HG03175 (cell line): ENCODE data around the gene SAMD4A.

Source experiments
- ATAC-seq: cut with Tn5 transposase; IDR thresholded peaks from one replicate; pipeline ENCODE4 v1.9.1; 2021; ENCODE audit warnings: mild to moderate bottlenecking, moderate library complexity; ENCODE audit not compliant: unreplicated experiment

The SAMD4A gene

DNA sequence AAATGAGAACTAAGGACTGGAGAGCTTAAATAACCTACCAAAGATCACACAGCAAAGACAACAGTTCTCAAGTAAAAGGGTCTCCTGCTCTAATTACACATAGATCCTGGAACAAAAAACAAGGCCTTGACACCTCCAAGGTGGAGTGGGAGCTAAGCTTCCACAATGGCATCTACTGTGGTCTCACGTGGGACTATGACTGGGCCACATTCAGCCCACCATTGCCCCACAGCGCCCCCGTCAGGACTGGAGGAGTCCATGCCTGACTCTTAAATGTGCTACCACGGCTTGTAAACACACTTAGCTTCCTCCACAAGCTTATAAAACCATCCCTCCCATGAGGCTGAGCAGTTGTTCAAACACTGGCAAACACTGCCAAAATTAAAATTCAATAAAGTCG lies 247.1 kb downstream of the SAMD4A start:
- no peak for ATAC-seq

DNA sequence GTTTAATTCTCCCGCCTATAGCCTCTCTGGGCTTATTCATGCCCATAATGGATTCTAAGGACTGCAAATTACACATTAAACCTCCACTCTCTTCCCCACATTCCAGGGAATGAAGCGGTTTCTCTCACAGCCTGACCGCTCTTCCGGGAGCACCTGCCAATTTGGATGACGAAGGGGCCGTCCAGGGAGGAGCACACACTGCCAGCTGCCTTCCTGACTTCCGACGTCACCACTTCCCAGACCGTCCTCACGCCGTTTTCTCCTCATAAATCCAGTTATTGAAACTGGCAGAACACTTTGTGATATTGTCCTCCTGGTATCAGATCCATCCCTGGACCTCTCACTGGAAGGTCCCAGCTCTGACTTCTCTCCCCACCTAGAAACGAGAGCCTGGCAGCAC lies 248.1 kb downstream of the SAMD4A start:
- no peak for ATAC-seq

DNA sequence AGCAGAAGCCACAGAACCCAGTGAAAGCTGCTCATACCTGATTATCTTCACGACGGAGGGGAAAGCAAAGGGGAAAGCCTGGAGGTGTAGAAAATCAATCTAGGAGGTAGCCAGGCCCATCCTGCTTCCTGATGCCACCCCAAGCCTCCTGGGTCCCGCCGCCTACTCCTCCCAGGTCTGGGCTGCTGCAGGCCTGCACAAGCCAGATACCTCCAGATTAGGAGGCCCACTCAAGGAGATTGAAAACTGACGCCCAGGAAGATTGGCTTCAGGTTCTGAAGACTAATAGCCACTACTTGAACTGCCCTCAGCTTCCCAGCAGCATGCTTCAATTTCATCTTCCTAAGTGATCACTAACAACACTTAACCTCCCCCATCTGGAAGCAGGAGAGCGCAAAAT lies 248.6 kb downstream of the SAMD4A start:
- no peak for ATAC-seq

DNA sequence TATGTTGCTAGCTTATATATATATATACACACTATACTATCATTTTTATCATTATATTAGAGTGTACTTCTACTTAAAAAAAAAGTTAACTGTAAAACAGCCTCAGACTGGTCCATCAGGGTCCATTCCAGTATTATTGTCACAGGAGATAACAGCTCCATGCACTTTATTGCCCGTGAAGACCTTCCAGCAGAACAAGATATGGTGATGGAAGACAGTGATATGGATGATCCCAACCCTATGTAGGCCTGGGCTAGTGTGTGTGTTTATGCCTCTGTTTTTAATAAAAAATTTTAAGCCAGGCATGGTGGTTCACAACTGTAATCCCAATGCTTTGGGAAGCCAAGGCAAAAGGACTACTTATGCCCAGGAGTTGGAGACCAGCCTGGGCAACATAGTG lies 249.5 kb downstream of the SAMD4A start:
- ATAC-seq = no peak

DNA sequence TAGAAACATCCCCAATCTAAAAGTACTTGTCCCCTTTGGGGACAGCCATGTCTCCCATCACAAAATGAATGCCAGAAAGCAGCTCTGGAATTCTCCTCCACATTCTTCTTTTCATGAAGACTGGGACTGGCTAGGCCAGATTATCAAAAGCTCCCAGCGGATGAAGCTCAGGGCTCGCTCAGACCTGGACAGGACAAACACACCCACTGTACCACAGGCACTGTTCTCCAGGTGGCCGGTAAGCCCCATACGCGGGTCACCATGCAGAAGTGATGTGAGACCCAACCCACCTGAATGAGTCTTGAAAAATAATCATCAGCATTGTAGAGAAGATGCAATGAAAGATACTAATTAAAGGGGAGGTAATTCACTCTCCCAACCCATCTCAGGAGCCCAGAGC lies 250.6 kb downstream of the SAMD4A start:
- no peak for ATAC-seq

DNA sequence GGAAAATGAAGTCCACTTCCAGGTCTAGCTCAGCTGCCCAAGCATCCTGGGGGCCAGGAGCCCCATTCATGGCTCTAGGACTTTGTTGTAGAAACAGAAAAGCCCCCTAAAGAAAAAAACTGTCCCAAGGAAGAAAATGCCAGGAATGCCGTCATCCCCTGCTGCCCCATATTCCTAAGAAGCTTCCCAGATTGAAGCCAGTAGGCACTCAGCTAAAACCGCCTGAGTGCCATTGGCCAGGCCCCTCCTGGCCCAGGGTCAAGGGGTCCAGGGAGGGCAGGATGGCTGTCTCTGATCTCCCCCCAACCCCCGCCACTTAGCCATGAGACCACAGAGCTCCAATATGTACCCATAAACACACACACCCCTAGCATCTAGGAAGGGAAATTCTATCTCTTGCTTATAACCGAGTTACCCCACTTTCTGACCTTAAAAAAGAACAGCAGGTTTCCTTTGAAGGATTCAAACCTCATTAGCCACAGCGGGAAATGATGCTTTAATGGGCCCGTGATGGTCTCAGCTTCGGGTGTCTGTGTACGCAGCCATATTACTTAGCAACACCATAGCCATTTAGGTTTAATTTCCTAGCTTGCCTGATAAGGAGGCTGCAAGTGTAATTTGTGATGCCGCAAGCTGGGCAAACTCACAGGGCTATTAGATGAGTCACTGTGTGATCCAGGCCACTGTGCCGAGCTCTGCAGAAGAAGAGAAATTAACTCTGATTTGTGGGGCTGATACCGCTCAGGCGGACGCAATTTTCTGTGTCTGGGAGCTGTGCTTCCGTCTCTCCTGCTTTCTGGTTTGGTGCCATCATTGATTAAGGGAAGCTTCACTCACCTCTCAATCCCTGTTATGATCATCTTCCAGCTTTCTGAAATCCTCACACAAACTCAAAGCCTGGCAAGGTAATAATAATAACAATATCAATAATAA lies 251.5 kb downstream of the SAMD4A start:
- no peak for ATAC-seq

DNA sequence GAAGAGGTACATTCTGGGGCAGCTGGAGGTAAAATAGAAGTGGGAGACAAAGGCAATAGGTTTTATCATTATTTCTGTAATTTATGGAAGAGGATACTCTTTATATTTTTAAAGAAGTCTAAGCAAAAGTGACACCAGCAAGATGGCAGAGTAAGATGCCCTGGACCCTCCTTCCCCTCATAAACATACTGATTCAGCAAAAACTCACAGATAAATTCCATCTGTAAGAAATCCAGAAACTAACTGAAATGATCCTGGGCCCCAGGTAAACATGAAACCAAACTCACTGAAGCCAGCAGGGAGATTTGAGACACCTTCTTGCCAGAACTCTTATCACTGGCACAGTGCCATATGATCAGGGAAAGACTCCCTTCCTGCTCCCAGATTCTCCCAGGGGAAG lies 255.8 kb downstream of the SAMD4A start:
- ATAC-seq = no peak

DNA sequence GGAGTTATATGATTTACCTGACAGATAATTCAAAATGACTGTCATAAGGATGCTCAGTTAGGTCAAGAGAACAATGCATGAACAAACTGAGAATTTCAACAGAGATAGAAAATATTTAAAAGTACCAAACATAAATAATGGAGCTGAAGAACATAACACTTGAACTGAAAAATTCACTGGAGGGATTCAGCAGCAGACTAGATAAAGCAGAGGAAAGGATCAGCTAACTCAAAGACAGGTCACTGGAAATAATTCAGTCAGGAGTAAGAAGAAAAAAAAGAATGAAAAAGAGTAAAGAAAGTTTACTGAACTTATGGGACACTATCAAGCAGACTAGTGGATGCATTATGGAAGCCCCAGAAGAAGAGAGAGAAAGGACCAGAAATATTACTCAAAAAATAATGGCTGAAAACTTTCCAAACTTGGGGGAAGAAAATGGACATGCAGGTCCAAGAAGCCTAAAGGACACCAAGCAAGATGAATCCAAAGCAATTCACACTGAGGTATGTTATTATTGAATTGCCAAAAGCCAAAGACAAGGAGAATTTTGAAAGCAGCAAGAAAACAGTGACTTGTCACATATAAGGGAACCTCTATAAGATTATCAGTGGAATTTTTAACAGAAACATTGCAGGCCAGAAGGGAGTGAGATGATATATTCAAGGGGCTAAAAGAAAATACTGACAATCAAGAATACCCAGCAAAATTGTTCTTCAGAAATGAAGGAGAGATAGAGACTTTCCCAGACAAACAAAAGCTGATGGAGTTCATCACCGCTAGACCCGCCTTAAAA lies 257.0 kb downstream of the SAMD4A start:
- no peak for ATAC-seq

DNA sequence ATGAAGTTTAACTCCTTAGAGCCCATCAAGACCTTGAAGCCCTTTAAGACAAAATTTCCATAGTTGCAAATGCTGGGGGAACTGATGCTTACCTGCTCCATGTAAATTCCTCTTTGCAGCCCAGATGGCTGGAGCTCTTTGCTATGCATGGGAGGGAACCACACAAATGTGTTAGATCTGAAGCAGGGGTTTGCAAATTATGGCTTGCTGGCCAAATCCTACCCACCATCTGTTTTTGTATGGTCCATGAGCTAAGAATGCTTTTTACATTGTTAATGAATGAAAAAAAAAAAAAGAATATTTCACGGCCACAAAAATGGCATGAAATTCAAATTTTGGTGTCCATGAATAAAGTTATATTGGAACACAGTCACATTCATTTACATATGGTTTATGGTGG lies 261.1 kb downstream of the SAMD4A start:
- no peak for ATAC-seq

DNA sequence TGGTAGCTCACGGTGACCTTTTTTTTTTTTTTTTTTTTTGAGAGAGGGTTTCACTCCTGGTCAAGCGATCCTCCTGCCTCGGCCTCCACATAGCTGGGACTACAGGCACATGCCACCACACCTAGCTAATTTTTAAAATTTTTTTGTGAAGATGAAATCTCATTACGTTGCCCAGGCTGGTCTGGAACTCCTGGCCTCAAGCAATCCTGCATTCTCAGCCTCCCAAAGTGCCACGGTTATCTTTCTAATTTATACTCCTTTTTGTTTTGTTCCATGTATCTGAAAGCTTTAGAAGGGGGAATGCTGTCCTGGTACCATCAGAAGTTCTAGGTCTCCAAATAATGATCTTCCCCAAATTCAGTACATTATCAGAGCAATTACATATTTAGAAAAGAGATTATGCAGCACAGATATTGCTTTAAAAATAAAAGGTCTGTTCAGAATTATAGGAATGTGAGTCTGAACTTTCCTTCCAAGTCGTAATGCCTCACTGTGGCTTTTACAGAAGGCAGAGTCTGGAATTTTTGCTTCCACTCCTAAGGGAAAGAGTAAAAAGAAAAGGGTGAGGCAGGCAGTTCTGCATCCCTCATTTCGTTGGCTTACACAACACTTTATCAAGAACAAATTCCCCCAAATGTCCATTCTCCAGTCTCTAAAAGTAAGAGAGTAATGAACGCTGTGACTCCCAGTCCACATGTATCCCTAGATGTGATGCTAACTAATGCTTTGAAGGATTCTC lies 262.7 kb downstream of the SAMD4A start:
- ATAC-seq = no peak

DNA sequence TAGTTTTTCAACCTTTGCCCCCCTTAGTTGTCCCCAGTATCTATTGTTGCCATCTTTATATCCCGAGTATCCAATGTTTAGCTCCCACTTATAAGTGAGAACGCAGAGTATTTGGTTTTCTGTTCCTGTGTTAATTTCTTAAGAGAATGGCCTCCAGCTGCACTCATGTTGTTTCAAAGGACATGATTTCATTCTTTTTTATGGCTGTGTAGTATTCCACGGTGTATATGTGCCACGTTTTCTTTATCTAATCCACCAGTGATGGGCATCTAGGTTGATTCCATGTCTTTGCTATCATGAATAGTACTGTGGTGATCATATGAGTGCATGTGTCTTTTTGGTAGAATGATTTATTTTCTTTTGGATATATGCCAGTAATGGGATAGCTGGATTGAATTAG lies 263.7 kb downstream of the SAMD4A start:
- ATAC-seq = no peak

DNA sequence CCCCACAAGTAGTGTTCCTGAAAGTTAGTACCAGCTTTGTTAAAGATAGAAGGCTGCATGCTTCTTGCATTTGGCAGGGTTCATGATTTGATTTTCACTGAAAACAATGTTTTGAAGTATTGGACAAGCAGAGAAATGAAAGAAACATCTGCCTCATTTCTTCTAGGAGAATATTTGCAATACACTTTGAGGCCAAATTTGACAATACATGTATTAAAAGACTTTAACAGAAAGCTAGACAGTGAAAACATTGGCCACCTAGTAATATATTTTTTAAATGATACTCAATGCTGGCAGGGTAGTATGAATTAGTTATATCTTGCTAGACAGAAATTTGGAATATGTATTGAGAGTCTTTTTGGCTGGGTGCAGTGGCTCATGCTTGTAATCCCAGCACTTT lies 267.2 kb downstream of the SAMD4A start:
- ATAC-seq = no peak

DNA sequence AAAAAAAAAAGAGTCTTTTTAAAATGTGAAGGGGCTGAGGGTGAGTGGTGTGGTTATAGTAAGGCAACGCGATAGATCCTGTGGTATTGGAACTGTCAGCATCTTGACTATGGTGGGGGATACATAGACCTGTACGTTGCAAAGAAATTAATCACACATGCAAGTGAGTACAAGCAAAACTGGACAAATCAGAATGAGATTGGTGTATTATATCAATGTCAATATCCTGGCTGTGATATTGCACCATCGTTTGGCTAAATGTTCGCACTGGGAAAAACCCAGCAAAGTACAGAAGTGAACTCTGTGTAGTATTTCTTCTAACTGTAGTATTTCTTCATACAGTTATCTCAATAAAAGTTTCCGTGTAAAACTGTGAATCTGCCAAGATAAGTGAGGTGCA lies 267.8 kb downstream of the SAMD4A start:
- no peak for ATAC-seq

DNA sequence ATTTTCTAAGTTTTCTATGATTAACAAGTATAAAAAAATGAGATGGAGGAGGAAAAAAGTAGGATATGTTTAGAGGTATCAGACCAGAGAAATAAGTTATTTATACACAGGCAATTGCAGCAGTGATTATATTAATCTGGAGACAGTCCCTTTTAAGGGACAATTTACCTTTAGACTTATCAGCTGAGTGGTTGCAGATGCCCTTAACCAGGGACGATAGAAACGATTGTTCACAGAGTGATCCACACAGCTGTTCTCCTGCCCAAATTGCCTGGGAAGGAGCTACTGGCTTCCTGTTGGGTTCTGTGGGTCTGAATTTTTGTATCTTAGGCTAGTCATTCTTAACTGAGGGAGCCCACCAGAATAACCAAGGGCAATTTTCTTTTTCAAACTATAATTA lies 269.3 kb downstream of the SAMD4A start:
- no peak for ATAC-seq

DNA sequence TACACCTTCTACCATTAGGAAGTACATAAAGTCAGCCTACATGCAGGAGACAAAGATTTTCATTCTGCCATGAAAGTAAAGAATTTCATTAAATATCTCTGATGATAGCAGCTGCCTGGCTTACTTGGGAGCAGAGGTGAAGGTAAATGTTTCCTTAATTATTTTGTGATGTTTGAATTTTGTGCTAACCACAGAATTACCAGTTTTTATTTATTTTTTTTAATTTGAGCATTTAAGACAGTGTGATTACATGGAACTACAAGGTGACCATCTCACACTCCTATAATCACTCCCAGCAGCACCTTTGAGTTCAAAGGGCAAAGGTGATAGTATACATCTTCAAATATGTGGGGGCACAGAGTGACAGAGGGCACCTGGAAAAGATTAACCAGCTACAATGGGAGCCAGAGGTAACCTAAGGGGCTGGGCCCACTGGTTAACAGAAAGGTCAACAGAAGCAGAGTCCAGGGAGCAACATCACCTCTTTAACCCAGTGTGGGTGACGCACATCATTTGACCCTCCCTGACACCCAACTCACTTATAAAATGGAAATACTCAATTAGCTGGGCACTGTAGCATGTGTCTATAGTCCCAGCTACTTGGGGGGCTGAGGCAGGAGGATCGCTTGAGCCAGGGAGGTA lies 270.7 kb downstream of the SAMD4A start:
- ATAC-seq = no peak

DNA sequence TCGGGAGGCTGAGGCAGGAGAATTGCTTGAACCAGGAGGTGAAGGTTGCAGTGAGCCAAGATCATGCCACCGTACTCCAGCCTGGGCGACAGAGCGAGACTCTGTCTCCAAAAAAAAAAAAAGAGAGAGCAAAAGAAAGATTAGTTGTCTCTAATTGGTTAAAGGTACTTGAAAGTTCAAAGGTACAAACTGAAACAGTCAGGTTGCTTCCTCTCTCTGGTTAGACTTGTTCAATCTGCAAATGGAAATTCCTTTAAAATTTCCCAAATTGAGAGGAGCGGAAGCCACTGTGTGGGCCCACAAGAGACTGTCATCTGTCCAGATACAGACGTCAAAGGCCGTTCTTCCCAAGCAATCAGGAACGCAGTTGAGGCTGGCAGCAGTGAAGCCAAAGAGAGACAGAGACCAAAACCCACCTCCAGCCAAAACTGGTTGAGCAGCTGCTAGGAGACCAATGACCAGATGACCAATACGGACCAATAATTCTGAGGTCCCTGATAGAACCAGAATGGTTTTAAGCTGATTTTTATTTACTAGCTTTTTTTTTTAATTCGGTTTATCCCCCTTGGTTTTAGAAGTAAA lies 272.1 kb downstream of the SAMD4A start:
- ATAC-seq = no peak

DNA sequence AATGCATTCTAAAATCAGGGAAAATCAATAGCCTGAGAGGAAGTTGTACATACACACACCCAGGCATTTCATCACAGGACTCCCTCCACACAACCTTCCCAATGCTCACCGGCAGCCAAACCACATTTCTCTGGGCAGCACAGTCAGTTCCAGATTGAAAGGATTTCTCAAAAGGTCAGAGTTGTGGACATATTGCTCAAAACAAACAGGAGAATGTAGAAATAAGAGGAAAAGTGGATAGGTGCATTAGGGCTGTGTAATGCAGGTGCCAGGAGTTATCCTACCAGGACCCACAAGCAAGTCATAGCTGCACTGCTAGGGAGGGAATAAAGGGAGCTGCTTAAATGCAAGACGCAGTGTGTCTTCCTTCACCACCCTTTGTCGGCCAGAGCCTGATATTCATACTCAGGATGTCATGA lies 272.8 kb downstream of the SAMD4A start:
- no peak for ATAC-seq

DNA sequence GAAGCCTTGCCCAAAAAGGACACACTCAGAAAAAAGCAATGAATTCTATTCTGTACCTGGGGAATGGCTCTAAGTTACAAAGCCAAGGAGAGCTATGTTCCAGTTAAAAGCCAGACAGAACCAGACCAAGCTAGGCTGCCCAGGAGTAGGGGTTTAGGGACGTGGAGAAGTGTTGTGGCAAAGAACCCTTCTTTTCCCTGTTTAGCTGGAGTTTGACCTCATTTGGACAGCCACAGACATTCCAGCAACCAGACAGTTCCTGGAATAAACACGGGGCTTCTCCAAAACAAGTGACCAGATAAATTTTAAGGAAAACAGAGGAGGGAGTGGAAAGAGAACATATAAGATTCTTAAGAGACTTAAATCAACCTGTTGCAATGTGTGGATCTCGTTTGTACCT lies 273.4 kb downstream of the SAMD4A start:
- ATAC-seq = no peak

DNA sequence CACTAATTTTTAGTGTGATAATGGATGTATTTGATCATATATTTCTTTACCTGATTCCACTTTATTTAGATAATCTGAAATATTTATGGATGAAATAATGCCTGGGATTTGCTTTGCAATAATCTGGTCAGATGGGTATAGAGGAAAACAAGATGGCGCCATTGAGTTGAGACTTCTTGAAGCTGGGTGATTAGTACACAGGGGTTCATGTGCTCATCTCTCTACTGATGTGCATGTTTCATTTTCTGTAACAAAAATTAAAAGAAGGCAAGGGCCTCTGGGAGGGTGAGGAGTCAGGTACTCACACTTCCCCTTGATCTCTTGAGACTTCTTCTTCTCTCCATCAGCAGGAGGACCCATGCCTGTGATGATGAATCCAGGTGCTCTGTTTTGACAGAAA lies 273.9 kb downstream of the SAMD4A start:
- no peak for ATAC-seq
